Loucy (cell line): ENCODE measurements around the gene SBF2.

ENCODE experiments used
- H2AFZ ChIP-seq: fragments of 200-600 bp; sonication (generic); 2 replicates; pipeline ENCODE4 v1.6.0; 2016; ENCODE audit warnings: antibody characterized with exemption, mild to moderate bottlenecking, low read length, moderate library complexity
- H3F3A ChIP-seq: fragments of 200-600 bp; 2 replicates; pipeline ENCODE4 v1.6.0; 2016; ENCODE audit warnings: antibody characterized with exemption, low read depth, mild to moderate bottlenecking
- H3K27me3 ChIP-seq: fragments of 200-600 bp; sonication (generic); 2 replicates; pipeline ENCODE4 v1.6.1; 2014; ENCODE audit warnings: low read length, mild to moderate bottlenecking; ENCODE audit not compliant: insufficient read depth, poor library complexity, severe bottlenecking
- H3K36me3 ChIP-seq: fragments of 200-600 bp; sonication (generic); 2 replicates; pipeline ENCODE4 v1.6.1; 2016; ENCODE audit warnings: low read length; ENCODE audit not compliant: insufficient read depth
- H3K4me1 ChIP-seq: fragments of 200-600 bp; sonication (generic); 2 replicates; pipeline ENCODE4 v1.5.1; 2014; ENCODE audit warnings: low read length, mild to moderate bottlenecking; ENCODE audit not compliant: insufficient read depth, poor library complexity, severe bottlenecking
- H3K4me2 ChIP-seq: fragments of 200-600 bp; sonication (generic); 2 replicates; pipeline ENCODE4 v1.6.0; 2014; ENCODE audit warnings: antibody characterized with exemption, low read length, low read depth, mild to moderate bottlenecking; ENCODE audit not compliant: poor library complexity, severe bottlenecking
- H3K4me3 ChIP-seq: fragments of 200-600 bp; sonication (generic); 2 replicates; pipeline ENCODE4 v1.5.1; 2014; ENCODE audit warnings: low read length, mild to moderate bottlenecking, mixed read lengths; ENCODE audit not compliant: poor library complexity, severe bottlenecking
- H3K79me2 ChIP-seq: fragments of 200-600 bp; sonication (generic); 2 replicates; pipeline ENCODE4 v1.6.1; 2014; ENCODE audit warnings: low read length; ENCODE audit not compliant: insufficient read depth
- H3K9ac ChIP-seq: fragments of 200-600 bp; sonication (generic); 2 replicates; pipeline ENCODE4 v1.6.0; 2014; ENCODE audit warnings: mild to moderate bottlenecking, low read depth, low read length, moderate library complexity; ENCODE audit not compliant: poor library complexity, severe bottlenecking
- H3K9me2 ChIP-seq: fragments of 200-600 bp; sonication (generic); replicated peaks from 2 replicates; pipeline ENCODE4 v1.6.1; 2016; ENCODE audit warnings: low read depth, low read length, mixed read lengths
- H3K9me3 ChIP-seq: fragments of 200-600 bp; sonication (generic); 2 replicates; pipeline ENCODE4 v1.6.1; 2014; ENCODE audit warnings: mild to moderate bottlenecking, antibody characterized with exemption, low read length, low read depth; ENCODE audit not compliant: insufficient read depth
- H4K20me1 ChIP-seq: fragments of 200-600 bp; sonication (generic); 2 replicates; pipeline ENCODE4 v1.6.0; 2014; ENCODE audit warnings: antibody characterized with exemption, low read length, mild to moderate bottlenecking; ENCODE audit not compliant: insufficient read depth, poor library complexity, severe bottlenecking
- CTCF ChIP-seq: fragments of 200-600 bp; sonication (generic); conservative IDR thresholded peaks from 2 replicates; pipeline ENCODE4 v1.5.1; 2014; ENCODE audit warnings: mild to moderate bottlenecking, antibody characterized with exemption, low read length
- EZH2phosphoT487 ChIP-seq: fragments of 200-600 bp; IDR thresholded peaks from 2 replicates; pipeline ENCODE4 v1.6.1; 2018; ENCODE audit warnings: antibody characterized with exemption, mild to moderate bottlenecking, moderate library complexity, borderline replicate concordance

The SBF2 gene

GRCh38 chr11:10282117-10282516 is 11.9 kb downstream of the SBF2 start:
- H4K20me1 ChIP-seq = no peaks in the 10 kb centered on the region
- no peak overlapping the region for H3K4me2 ChIP-seq
- TF ChIP-seq CTCF (no peak), EZH2phosphoT487 (no peak)
- no peaks in the 10 kb centered on the region for H3K79me2 ChIP-seq
- no peaks in the 10 kb centered on the region for H3K27me3 ChIP-seq
- H3K36me3 ChIP-seq = no peaks in the 10 kb centered on the region
- H2AFZ ChIP-seq = no peak overlapping the region
- no peaks in the 10 kb centered on the region for H3F3A ChIP-seq
- no peak overlapping the region for H3K9ac ChIP-seq
- no peaks in the 10 kb centered on the region for H3K9me2 ChIP-seq
- no peaks in the 10 kb centered on the region for H3K9me3 ChIP-seq
- no peaks in the 10 kb centered on the region for H3K4me1 ChIP-seq
- no peak overlapping the region for H3K4me3 ChIP-seq

- no peak overlapping the region for H2AFZ ChIP-seq
- H3K4me3 ChIP-seq = no peak overlapping the region
- H3K9ac ChIP-seq = no peak overlapping the region
- TF ChIP-seq EZH2phosphoT487 (no peak), CTCF (no peak)
- no peaks in the 10 kb centered on the region for H4K20me1 ChIP-seq
- H3F3A ChIP-seq = no peaks in the 10 kb centered on the region
- no peaks in the 10 kb centered on the region for H3K9me2 ChIP-seq
- H3K4me1 ChIP-seq = no peaks in the 10 kb centered on the region
- peaks cover 3% of the 10 kb centered on the region; the same call in 1 of the 2 replicates for H3K79me2 ChIP-seq
- H3K9me3 ChIP-seq = no peaks in the 10 kb centered on the region
- no peaks in the 10 kb centered on the region for H3K36me3 ChIP-seq
- H3K27me3 ChIP-seq = no peaks in the 10 kb centered on the region
- H3K4me2 ChIP-seq = no peak overlapping the region
Observed at GRCh38 chr11:10275714-10276113, 18.3 kb downstream of the SBF2 start.

GRCh38 chr11:10274726-10275125 is 19.3 kb downstream of the SBF2 start:
- Histone ChIP-seq H3K9me2 (no peaks in the 10 kb centered on the region), H3K9ac (no peak overlapping the region), H3K79me2 (peaks cover 3% of the 10 kb centered on the region; the same call in 1 of the 2 replicates), H3K9me3 (no peaks in the 10 kb centered on the region), H3F3A (no peaks in the 10 kb centered on the region), H3K4me3 (no peak overlapping the region), H3K4me2 (no peak overlapping the region), H3K36me3 (no peaks in the 10 kb centered on the region), H2AFZ (no peak overlapping the region), H4K20me1 (no peaks in the 10 kb centered on the region), H3K4me1 (no peaks in the 10 kb centered on the region), H3K27me3 (no peaks in the 10 kb centered on the region)
- TF ChIP-seq EZH2phosphoT487 (no peak), CTCF (no peak)
